Measurements from ENCODE around the gene FOXO1. TPM values are rescaled to one million over a fixed set of nuclear protein-coding genes. Genes with fewer than 3 reads are reported as not detected.
"Not testable (repeated sequence)": the region's sequence is repeated elsewhere in the genome, so short reads cannot be mapped to it uniquely, and the experiment has no call there.

The FOXO1 gene
- total RNA-seq, result 13.2 TPM
- long read RNA-seq, full-length matches to known transcripts, result 36 of 43 reads
- long read RNA-seq, partial matches to known transcripts, result 4 of 43 reads
- long read RNA-seq, other reads (novel, unspliced or antisense), result 3 of 43 reads

DNA sequence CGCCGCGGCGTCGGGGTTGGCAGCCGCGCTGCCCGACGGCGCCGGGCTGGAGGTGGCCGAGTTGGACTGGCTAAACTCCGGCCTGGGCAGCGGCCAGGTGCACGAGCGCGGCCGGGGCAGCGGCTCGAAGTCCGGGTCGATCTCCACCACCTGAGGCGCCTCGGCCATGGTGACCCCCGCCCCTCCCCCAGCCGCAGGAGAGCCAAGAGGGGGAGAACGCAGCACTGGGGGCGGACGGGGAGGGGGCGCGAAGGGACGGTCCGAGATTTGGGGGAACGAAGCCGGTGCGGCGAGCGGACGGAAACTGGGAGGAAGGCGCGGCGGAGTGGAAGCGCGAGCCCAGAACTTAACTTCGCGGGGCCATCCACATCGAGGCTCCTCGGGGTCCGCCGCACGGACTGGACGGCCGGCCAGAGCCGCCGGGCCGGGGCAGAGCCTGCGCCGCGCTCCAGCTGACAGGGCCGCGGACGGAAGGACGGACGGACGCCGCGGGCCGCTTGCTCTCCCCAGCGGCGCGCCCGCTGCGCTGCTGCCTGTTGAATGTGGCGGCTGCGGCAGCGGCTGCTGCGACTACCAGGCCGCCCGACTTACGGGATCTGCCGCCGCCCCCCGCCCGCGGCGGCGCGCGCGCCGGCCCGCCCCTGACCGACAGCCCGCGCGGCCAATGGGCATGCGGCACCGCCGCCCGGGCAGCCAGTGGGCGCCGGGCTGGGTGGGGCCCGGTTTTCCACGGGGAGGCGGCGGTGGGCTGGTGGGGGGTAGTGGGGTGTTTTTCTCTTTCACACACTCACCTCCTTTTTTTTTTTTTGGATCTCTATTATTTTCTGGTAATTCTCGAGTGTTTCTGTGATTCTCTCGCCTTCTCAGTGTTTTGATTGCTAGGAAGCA is at the start of gene FOXO1:
FOXO1 (minus strand) TSS at position 597 of the 888 bp plus-strand sequence; CDS start at position 168, 429 bp downstream.
- Histone ChIP-seq H3K9me3 (replicated peaks) (no peaks in the 10 kb centered on the region), H3K36me3 (no peaks in the 10 kb centered on the region), H3K4me1 (peaks cover 70% of the 10 kb centered on the region), H3K27me3 (ENCODE audit: low read depth) (no peaks in the 10 kb centered on the region), H3K4me3 (peak within 1 kb of the TSS; percentile 95), H3K27ac (replicated peaks) (peak within 1 kb of the TSS; percentile 99)
- TF ChIP-seq, protein P1, sequence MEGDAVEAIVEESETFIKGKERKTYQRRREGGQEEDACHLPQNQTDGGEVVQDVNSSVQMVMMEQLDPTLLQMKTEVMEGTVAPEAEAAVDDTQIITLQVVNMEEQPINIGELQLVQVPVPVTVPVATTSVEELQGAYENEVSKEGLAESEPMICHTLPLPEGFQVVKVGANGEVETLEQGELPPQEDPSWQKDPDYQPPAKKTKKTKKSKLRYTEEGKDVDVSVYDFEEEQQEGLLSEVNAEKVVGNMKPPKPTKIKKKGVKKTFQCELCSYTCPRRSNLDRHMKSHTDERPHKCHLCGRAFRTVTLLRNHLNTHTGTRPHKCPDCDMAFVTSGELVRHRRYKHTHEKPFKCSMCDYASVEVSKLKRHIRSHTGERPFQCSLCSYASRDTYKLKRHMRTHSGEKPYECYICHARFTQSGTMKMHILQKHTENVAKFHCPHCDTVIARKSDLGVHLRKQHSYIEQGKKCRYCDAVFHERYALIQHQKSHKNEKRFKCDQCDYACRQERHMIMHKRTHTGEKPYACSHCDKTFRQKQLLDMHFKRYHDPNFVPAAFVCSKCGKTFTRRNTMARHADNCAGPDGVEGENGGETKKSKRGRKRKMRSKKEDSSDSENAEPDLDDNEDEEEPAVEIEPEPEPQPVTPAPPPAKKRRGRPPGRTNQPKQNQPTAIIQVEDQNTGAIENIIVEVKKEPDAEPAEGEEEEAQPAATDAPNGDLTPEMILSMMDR (IDR thresholded peaks at IDR 0.05; ENCODE audit: borderline replicate concordance), result no peak
- intact Hi-C loops (cut with micrococcal nuclease), result loop anchor here (10.0 kb wide), 1 partner anchor 81 kb away; no protein-coding TSS in a partner anchor
- peak; percentile 94 for DNase-seq

GRCh38 chr13:40714433-40714832 is 48.0 kb upstream of the FOXO1 start:
- intact Hi-C loops (cut with micrococcal nuclease); DNase-seq; H3K4me3 ChIP-seq; H3K27me3 ChIP-seq (ENCODE audit: low read depth); H3K4me1 ChIP-seq; H3K27ac ChIP-seq (replicated peaks): not testable (repeated sequence)
- Histone ChIP-seq H3K36me3 (peaks cover 68% of the 10 kb centered on the region), H3K9me3 (replicated peaks) (peaks cover 43% of the 10 kb centered on the region)

DNA sequence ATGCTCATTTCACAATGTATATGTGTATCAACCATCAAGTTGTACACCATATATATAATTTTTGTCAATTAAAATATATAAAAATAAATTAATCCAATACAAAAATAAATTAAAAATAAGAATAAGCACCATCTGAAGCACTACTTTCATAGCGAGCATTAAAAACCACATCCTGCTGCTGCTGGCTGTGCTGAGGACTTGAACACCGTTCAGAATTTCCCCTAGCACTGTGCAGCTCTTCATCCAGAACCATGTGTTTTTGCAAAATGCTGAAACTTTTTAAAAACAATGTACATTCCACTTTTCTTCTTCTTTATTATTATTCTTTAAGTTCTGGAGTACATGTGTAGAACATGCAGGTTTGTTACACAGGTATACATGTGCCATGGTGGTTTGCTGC is 40.0 kb upstream of the FOXO1 start:
- TF ChIP-seq, protein P1 (IDR thresholded peaks at IDR 0.05; ENCODE audit: borderline replicate concordance), result no peak
- intact Hi-C loops (cut with micrococcal nuclease), result no loop called here
- Histone ChIP-seq H3K4me3 (no peak overlapping the region), H3K36me3 (no peaks in the 10 kb centered on the region), H3K4me1 (no peaks in the 10 kb centered on the region), H3K27me3 (ENCODE audit: low read depth) (no peaks in the 10 kb centered on the region), H3K9me3 (replicated peaks) (peaks cover 72% of the 10 kb centered on the region), H3K27ac (replicated peaks) (no peak overlapping the region)
- DNase-seq, result no peak

GRCh38 chr13:40697711-40698110 is 31.3 kb upstream of the FOXO1 start:
- DNase-seq, result no peak
- Histone ChIP-seq H3K27me3 (ENCODE audit: low read depth) (no peaks in the 10 kb centered on the region), H3K36me3 (no peaks in the 10 kb centered on the region), H3K27ac (replicated peaks) (no peak overlapping the region), H3K4me1 (no peaks in the 10 kb centered on the region), H3K4me3 (no peak overlapping the region), H3K9me3 (replicated peaks) (no peaks in the 10 kb centered on the region)
- intact Hi-C loops (cut with micrococcal nuclease), result no loop called here
- TF ChIP-seq, protein P1 (IDR thresholded peaks at IDR 0.05; ENCODE audit: borderline replicate concordance), result no peak

DNA sequence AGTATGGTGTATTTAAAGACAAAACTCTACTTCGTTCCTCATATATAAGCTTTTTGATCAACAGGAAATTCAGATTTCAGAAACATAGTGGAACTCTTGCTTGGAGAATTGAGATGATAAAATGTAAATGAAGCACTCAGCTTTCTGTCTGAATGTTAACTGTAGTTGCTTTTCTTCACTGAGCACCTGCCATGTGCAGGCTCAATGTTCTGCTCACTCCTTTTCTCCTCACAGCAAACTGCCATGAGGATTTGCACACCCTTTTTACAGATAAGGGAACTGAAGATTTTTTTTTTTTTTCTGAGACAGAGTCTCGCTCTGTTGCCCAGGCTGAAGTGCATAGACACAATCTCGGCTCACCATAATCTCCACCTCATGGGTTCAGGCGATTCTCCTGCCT is 28.0 kb upstream of the FOXO1 start:
- H3K27ac ChIP-seq (replicated peaks), result no peak overlapping the region
- H3K27me3 ChIP-seq (ENCODE audit: low read depth), result no peaks in the 10 kb centered on the region
- H3K36me3 ChIP-seq, result no peaks in the 10 kb centered on the region
- H3K9me3 ChIP-seq (replicated peaks), result no peaks in the 10 kb centered on the region
- TF ChIP-seq, protein P1 (IDR thresholded peaks at IDR 0.05; ENCODE audit: borderline replicate concordance), result no peak
- H3K4me1 ChIP-seq, result no peaks in the 10 kb centered on the region
- intact Hi-C loops (cut with micrococcal nuclease), result no loop called here
- no peak for DNase-seq
- no peak overlapping the region for H3K4me3 ChIP-seq

- Histone ChIP-seq H3K36me3 (no peaks in the 10 kb centered on the region), H3K27me3 (ENCODE audit: low read depth) (no peaks in the 10 kb centered on the region), H3K9me3 (replicated peaks) (no peaks in the 10 kb centered on the region), H3K4me1 (no peaks in the 10 kb centered on the region), H3K4me3 (no peak overlapping the region), H3K27ac (replicated peaks) (no peak overlapping the region)
- DNase-seq, result no peak
- TF ChIP-seq, protein P1 (IDR thresholded peaks at IDR 0.05; ENCODE audit: borderline replicate concordance), result no peak
- intact Hi-C loops (cut with micrococcal nuclease), result no loop called here
Observed at GRCh38 chr13:40692946-40693345, 26.5 kb upstream of the FOXO1 start.
